HG02588 (cell line): ENCODE data around the gene RPIA.
"Not testable (repeated sequence)": the region's sequence is repeated elsewhere in the genome, so short reads cannot be mapped to it uniquely, and the experiment has no call there.

Source experiments
- ATAC-seq: cut with Tn5 transposase; IDR thresholded peaks from one replicate; pipeline ENCODE4 v1.9.1; 2021; ENCODE audit warnings: mild to moderate bottlenecking, moderate library complexity; ENCODE audit not compliant: unreplicated experiment

The RPIA gene

GRCh38 chr2:88765889-88766481 is 74.5 kb downstream of the RPIA start:
- not testable (repeated sequence) for ATAC-seq

GRCh38 chr2:88770016-88770415 is 78.5 kb downstream of the RPIA start:
- no peak for ATAC-seq

- not testable (repeated sequence) for ATAC-seq
Measured at GRCh38 chr2:88773233-88774028, 82.0 kb downstream of the RPIA start.

GRCh38 chr2:88789213-88789612 is 97.7 kb downstream of the RPIA start:
- ATAC-seq, result not testable (repeated sequence)

- ATAC-seq, result not testable (repeated sequence)
Measured at GRCh38 chr2:88795932-88796331, 104.5 kb downstream of the RPIA start.

GRCh38 chr2:88796523-88796922 is 105.0 kb downstream of the RPIA start:
- ATAC-seq, result not testable (repeated sequence)

- ATAC-seq, result not testable (repeated sequence)
Measured at GRCh38 chr2:88797164-88797563, 105.7 kb downstream of the RPIA start.
